Amygdala (tissue), 56 donors: ENCODE results near the gene FAM229B.
A peak's percentile ranks its signal among the peaks of the same experiment; 100 is the strongest.
"Not testable (repeated sequence)": the region's sequence is repeated elsewhere in the genome, so short reads cannot be mapped to it uniquely, and the experiment has no call there.

Experiments
- DNase-seq, 56 donors: peaks; one replicate each; lab custom pipeline; 2025; lab: John Stamatoyannopoulos, UW

Gene FAM229B

DNA sequence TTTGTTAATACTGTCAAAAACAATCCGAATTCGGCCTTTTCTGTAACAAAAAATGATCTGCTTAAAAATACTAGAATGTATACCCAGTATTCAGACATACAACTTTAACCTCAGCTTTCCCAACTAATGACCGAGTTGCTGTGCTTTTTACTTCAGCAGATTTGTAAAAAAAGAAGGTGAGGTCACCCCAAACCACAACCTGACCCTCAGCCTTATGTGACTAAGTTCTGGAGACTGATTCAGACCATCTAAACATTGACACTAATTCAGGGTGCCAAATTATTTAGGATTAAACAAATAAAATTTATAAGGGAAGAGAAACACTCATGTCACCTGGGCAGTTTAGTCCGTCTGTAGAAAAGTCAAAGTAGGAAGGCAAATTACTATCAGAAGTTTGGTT lies 25.8 kb upstream of the FAM229B start:
- no peak for DNase-seq

DNA sequence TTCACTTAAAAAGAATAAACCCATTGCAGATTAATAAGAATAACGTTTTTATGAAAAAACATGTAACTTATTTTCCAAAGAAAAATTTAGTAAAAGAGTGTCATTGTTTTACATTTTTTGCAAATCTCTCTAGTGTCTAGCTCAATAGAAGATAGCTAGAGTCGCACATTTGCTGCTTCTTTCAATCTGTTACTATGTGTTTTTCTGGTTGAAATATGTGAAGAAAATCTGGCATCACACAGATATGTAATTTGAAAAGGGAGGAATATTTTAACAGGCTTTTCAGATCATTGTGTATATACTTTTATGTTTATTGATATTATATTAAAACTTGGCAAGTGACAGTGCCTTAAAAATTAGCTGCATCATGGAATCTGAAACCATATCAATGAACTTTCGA lies 24.4 kb upstream of the FAM229B start:
- no peak for DNase-seq

DNA sequence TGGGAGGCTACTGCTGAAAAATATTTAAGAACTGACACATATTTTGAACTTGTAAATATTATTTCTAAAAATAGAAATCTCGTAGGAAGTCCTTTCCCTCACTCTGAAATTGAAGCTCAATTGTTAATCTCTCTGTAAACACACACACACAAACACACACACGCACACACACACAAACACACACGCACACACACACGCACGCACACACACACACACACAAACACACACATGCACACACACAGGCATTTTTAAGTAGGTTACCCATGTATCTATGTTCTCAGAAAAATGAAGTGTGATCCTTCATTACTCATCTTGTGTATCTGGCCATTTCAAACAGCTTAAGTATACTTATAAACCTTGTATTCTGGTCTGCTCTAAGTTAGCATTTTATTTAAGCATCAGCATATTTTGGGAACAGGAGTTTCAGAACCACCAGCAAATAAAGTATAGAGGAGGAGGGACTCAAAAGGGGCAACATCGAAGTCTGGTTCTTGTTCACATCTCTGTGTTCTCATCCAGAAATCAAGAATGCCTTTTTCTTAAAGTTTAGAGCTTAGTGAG lies 21.9 kb upstream of the FAM229B start:
- no peak for DNase-seq

DNA sequence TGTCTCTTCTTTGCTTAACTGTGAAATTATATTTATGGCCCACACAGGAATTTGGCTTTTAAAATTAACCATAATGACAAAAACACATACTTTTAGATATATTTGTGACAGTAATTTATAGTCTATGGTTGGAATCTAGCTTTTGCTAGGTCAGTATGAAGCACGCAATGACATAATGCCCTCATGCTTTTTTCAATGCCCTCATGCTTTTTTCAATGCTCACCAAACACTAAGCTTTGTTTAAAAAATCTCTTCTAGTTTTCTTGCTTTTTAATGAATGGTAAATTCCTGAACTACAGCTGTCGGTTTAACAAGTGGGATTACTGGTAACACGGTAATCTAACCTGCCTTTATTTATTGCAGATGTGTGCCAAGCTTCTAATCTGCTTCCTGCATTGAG lies 20.8 kb upstream of the FAM229B start:
- DNase-seq = no peak

DNA sequence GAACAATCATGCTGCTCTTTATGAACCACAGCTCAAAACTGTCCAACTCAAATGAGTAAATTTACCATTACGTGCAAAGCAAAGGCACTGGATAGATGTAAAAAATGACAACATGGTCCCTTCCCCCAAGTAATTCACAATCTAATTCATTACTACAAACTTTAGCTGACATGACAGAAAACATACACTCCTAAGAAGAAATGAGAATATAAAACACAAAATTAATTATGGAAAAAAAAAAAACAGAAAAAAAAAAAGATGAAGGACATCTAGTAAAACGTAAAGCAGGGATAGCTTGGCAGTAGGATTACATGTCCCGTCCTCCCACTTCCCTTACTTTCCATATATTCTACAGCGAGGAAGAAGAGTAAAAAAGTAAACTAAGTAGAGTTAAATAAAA lies 5.8 kb upstream of the FAM229B start:
- DNase-seq = no peak

DNA sequence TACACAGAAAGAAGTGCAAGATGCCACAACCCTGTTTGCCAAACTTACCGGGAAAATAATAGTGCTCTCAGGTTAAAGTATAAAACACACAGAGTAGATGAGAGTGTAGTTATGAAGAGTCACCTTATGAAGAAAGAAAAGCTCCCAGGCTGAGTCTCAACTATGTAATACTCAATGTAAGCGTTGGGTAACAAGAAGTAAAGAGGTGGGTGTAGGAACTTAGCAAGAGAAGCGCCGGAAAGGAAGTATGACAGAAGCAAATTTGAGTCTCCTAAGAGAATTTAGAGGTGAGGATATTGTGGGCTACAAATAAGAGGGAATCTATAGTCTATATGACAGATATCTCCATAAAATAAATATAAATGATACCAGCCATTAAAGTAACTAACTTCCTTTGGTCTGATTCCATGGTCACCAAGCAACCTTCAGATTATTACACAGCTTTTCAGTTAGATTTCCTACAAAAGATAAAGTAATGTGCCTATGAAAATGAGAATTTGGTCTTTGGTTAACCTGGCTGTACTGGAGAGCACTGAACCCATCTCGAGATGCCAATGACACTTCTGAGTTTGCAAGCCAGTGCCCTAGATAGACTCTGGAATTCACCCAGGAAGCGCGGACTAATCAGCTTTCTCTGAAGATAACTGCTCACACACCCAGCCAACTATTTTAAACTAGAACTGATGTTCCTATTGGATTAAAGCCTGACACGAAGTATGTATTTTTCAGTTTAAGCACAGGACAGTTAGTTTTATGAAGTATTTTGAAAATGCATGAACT lies 1.9 kb upstream of the FAM229B start:
- no peak for DNase-seq

DNA sequence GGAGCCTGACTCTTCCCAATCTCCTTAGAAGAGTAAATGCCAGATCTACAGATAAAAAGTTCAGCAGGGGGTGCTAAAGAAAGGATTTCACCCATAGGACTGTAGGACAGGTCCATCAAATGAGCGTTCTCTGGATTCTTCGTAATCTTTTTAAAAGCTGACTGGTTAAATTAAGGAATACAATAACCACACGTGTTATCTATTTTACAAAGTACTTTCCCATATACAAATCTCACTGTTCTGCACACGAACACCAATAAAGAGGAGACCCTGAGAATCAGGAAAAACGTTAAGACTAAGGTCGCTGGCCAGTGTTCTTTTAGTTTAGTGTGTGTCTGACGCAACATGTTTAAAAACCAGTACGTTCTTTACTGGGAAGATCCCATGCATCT lies 651 bp upstream of the FAM229B start:
- no peak for DNase-seq

DNA sequence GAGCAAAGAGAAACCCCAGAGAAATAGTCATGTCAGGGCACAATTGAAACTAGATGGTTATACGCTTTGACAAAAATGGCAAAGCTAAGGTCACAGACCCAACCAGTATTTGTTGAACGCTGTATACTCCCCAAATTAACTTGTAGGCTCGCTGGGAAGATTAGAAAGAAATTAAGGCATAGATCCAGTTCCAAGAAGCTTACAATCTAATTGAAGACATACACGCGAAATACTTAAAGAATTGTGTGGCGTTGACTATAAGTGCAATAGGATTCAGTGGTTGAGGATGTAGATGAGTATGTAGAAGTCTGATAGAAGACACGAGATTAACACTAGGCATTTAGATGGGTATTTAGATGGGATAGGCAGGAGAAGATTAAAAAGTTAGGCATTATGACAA lies 525 bp downstream of the FAM229B start:
- no peak for DNase-seq

DNA sequence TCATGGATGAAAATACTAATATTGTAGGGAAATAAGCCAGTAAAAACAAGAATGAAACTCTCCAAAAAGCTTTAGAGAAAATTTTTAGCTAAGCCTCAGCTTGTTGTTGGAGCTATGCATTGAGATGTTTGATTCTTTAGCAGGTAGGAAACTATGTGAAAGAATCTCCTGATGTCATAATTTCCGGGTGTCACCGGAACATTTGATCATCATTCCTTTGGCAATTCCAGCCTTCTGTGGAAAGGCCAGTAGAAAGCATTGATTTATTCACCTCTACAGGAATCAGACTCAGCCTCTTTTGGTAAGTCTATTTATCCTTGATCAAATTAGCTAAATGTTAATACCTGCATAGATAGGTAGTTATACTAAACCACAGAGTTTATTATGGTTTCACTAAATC lies 9.5 kb downstream of the FAM229B start:
- no peak for DNase-seq

DNA sequence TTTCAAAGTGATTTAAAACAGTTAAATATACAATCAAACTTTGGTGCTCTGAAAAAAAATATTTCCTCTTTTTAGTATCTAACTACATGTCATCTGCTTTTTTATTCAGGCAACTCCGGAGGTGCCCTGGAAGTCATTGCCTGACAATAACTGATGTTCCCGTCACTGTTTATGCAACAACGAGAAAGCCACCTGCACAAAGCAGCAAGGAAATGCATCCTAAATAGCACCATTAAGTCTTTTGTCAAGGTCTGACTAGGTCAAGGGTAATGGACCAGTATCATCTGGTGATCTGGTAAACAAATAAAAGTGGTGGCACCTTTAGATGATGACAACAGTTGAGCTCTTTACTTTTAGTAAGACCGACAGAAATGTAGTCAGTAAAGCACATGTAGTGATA lies 13.2 kb downstream of the FAM229B start:
- no peak for DNase-seq

DNA sequence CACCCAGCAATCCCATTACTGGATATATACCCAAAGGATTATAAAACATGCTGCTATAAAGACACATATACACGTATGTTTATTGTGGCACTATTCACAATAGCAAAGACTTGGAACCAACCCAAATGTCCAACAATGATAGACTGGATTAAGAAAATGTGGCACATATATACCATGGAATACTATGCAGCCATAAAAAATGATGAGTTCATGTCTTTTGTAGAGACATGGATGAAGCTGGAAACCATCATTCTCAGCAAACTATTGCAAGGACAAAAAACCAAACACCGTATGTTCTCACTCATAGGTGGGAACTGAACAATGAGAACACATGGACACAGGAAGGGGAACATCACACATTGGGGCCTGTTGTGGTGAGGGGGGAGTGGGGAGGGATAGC lies 18.6 kb downstream of the FAM229B start:
- not testable (repeated sequence) for DNase-seq

DNA sequence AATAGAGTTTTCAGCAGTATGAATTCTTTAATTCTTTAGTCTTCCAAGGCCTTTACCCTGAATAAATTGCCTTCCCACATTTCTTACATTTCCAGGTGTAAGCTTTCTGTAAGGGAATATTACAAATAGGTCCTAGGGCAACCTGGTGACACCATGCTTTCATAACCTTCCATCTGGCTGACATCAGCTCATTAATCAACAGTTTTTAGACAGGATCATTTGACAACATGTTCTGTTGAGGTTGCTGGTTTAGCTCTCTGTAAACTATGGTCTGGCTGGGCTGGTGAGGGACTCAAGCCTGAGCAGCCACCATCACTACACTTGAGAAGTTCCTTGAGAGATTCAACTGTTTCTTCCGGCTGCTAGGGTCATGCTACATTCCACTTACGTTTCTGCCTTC lies 19.2 kb downstream of the FAM229B start:
- DNase-seq = no peak

DNA sequence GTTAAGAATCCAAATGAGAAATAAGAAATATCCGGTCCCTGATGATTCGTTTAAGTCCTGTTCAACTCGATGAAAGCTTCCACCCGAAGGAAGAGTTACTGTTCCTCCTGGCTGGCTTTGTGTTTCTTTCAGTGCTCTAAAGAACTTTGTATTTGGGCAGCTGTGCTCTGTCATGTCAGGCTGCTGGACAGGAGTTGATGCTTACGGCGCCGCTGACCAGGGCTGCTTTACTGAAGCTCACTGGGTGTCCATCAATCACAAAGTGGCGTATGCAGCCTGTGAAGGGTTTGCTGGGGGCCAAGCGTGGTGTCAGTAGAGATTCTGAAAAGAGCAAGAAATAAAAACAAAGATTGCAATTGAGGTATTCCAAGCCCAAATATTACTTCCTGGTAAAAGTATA lies 21.9 kb downstream of the FAM229B start:
- peak in 1 of 56 donors; percentile 2 for DNase-seq

DNA sequence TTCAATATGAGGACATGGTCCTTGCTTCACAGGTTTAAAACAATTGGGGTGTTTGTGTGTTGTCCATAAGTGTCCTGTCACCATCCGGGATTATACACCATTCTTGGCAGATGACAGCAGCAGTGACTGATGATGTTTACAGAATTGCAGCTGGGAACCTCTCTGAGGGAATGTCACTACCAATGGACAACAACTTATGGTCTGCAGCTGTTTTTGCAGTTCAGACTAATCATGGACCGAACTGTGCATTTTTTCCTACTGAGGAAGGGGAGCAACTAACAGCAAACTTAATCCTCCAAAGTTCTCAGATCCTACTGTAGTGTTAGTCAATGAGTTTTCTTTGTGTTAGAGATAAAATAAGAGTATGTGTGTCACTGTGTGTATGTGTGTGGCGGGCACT lies 26.0 kb downstream of the FAM229B start:
- DNase-seq = peak in 1 of 56 donors; percentile 12

DNA sequence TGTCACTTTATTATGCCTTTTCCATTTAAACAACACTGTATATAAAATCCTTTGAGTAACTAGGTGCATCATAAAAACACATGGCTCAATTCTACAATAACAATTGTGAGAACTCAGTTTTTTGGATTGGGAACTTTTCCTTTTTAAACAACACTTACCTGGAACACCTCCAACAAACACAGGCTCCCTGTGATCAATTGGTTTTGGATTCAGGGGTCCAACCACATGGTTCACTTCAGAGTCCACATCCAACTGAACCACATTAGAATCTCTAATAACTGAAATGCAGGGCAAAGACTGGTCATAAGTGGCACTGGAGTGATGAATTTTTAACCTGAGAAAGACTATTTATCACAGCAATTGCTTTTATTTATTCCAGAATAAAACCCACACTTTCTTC lies 26.5 kb downstream of the FAM229B start:
- DNase-seq = no peak

DNA sequence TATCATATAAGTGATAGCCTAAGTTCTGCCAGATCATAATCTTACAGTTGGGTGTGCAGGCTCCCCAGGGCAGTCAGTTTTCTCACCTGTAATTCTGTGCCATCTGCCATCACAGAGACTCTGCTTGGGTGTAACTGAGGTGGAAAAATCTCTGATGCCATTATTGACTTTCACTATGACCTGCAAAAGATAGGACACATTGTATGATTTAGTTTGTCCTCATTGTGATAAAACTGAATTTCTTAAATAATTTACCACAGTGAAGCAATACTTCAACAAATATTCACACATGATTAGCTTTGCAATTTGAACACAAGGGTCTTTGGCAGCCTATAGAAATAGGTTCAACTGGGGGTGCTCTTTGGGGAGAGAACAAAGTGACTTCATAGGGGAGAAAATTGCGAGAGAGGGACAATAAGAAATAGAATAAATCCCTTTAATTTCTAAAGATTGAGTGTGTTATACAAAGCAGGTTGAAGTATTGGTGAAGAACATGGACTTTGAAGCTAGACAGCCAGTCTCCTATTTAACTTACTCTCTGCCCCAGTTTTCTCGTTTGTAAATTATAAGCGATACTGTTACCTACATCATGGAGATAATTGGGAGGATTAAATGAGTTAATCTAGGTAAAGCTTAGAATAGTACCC lies 27.3 kb downstream of the FAM229B start:
- DNase-seq = no peak

DNA sequence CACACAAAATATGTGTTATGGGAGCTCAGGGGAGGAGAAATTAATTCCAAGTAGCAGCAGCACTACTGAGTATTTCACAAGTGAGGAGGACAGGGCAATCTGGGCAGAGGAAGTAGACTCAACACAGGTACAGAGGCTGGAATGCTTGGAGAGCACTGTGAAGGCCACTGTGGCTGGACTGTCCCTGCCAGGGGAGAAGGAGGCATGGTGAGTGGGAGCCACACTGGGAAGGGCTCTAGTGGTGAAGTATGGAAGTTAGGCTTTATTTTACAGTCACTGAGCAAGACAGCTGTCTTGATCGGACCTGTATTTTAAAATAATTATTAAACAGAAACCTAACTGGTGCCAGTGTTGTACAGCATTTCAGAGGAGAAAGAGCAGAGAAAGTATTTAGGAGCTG lies 28.8 kb downstream of the FAM229B start:
- no peak for DNase-seq

DNA sequence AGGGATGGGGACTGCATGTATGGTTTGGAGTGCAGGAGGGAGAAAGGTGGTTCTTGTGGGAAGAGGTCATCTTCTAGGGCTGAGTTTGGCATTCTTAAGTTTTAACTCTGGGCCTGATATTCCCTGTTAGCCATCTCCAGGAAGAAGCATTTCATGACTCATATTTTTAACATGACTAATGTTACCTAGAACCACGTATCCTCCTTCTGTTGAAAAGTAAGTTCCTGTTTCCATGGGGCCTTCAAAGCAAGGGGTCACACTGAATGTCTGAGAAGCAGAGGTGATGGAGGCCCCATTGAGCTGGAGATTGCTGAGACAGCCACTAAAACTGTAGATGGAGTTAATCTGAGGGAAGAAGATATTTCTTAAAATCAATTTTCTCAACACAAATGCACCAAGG lies 30.2 kb downstream of the FAM229B start:
- no peak for DNase-seq

DNA sequence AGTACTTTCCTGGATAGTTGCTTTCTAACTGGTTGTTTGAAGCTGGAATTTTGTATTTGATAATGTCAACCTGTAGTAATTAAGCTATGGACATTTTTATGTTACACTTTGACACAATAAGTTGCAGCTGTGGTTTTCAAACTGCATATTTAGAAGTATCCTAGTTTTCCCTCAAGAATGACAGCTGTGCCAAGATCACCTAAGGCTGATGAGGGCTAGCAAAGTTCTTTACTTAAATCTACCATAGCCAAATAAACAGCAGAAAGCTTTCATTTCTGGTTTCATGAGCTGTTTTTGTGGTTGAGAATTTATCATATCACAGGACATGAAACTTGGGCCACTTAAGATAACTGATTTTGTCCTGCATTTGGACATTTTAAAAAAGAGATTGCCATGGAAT lies 30.6 kb downstream of the FAM229B start:
- no peak for DNase-seq

DNA sequence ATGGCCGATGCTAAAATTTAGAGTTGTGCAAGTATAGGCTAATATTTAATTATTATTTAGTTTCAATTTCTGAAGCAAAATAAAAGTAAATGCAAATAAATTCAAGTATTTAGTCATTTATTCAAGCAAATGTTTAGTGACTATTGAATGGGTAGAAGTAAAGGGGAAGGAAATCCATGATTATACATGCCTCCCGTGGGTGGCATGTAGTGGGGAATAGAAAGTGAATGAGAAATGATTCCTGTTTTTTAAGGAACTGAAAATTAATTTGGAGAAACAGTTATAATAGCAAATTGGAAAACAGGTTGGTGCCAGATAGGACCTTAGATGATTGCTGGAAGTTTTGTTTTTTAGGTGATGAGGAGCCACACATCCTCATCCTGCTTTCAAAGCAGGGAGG lies 35.4 kb downstream of the FAM229B start:
- DNase-seq = no peak

DNA sequence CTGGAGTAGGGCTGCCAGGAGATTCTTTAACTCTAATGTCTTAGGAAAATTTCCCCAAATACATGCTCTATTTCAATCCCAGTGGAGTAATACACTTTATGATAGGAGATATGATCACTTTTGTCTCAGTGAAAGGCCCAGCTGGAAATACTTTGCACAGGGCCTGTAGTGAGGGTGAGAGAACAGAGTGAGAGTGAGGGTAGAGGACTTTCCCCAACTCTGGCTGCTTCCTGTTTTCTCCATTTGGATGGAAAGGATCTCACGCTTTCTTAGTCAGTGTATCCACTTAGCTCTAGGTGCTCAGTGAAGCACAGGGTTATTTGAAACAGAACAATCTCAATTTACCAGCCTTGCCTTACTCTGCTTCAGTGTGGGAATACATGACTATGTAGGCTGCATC lies 36.6 kb downstream of the FAM229B start:
- no peak for DNase-seq

DNA sequence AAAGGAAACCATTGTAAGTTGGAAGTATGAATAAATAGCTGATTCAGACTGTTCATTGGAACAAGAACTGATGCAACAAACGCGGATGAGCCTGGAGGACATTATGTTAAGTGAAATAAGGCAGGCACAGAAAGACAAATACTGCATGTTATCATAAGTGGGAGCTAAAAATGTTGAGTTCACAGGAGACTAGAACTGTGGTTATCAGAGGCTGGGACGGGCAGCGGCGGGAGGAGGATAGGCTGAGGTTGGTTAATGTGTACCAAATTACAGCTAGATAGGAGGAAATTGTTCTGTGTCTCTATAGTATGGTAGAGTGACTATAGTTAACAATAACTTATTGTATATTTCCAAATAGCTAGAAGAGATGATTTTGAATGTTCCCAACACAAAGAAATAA lies 40.8 kb downstream of the FAM229B start:
- no peak for DNase-seq
